Esophagus squamous epithelium (tissue), 5 donors: ENCODE results near the gene LIPE. TPM values are rescaled to one million over a fixed set of nuclear protein-coding genes. Genes with fewer than 3 reads are reported as not detected.

Experiments used
- DNase-seq: peaks from one replicate; lab custom pipeline; 2025; lab: John Stamatoyannopoulos, UW
- H3K27ac ChIP-seq, 4 donors: fragments of 200-600 bp; sonication (generic); one replicate each; pipeline ENCODE4 v1.5.1; 2016 to 2019; ENCODE audit warnings: mild to moderate bottlenecking in 1 of 4
- H3K27me3 ChIP-seq, 4 donors: fragments of 200-600 bp; sonication (generic); 1 replicate in 3 of 4; 2 replicates in 1 of 4; pipeline versions ENCODE4 v1.5.1 to v1.6.0; 2017 to 2021; ENCODE audit warnings: antibody characterized with exemption in 1 of 4
- H3K36me3 ChIP-seq, 3 donors: fragments of 200-600 bp; sonication (generic); one replicate each; pipeline ENCODE4 v1.5.1; 2016 to 2019
- H3K4me1 ChIP-seq, 3 donors: fragments of 200-600 bp; sonication (generic); one replicate each; pipeline ENCODE4 v1.5.1; 2017 to 2019
- H3K4me3 ChIP-seq, 4 donors: fragments of 200-600 bp; sonication (generic); 1 replicate in 3 of 4; 2 replicates in 1 of 4; pipeline ENCODE4 v1.5.1; 2016 to 2019; ENCODE audit warnings: mild to moderate bottlenecking in 2 of 4, moderate library complexity in 1 of 4
- H3K9me3 ChIP-seq, 3 donors: fragments of 200-600 bp; sonication (generic); one replicate each; pipeline ENCODE4 v1.5.1; 2016 to 2019
- POLR2A ChIP-seq, 4 donors: fragments of 450-650 bp; IDR thresholded peaks; one replicate each; pipeline ENCODE4 v1.6.1; 2017; ENCODE audit warnings: antibody characterized with exemption in 4 of 4, mild to moderate bottlenecking in 4 of 4, moderate library complexity in 3 of 4
- WGBS, 2 donors: methylation state at CpG; one replicate each; pipeline ENCODE4 v1.1.5; 2018; 5-methylcytosine and 5-hydroxymethylcytosine counted together
- intact Hi-C: fragments of 100-400 bp; cut with DNase I; formaldehyde crosslinking; loops from one replicate; pipeline ENCODE4 v1.15.0; 2022
- total RNA-seq, 4 donors: library from RNA; depleted of rRNA; stranded (reverse); fragments of >200 nt; gene quantifications; one replicate each; pipeline ENCODE4 v1.1.0, GENCODE V29; 2016
- TF ChIP-seq, protein P1 (sequence below), 6 experiments: fragments of 450-650 bp in 4 of 6; fragments of 200-600 bp in 2 of 6; sonication (generic) in 2 of 6; IDR thresholded peaks; one replicate each; pipeline ENCODE4 v1.5.1; 2016 to 2019; ENCODE audit warnings: antibody characterized with exemption in 6 of 6, mild to moderate bottlenecking in 4 of 6, moderate library complexity in 4 of 6
- donor health status: DM: yes; HTN: yes; CAD: no.

LIPE gene
- total RNA-seq, 4 donors from 2014 or later, result 5.2 to 10.8 (median 7.9) TPM

DNA sequence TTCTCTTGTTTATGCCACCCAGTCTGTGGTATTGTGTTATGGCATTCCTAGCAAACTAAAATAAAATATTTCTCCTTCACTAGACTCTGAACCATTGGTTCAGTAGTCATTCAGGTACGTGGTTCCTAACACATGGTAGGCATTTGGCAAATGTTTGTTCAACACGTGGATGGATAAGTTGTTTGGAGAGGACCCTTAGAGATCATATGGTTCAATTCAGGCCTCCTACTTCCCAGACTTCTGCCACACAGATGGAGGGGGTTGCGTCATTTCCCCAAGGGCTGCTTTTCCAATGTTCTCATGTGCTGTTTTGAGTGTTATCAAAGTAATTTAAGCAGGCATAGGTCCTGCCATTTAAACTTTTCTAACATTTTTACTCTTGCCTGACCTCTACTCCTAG lies 8.8 kb upstream of the LIPE start:
- no peak for DNase-seq
- WGBS, 2 donors, result 65 to 74% methylated on average over 3 of the region's 3 CpGs
- H3K27ac ChIP-seq, result no peak overlapping the region

DNA sequence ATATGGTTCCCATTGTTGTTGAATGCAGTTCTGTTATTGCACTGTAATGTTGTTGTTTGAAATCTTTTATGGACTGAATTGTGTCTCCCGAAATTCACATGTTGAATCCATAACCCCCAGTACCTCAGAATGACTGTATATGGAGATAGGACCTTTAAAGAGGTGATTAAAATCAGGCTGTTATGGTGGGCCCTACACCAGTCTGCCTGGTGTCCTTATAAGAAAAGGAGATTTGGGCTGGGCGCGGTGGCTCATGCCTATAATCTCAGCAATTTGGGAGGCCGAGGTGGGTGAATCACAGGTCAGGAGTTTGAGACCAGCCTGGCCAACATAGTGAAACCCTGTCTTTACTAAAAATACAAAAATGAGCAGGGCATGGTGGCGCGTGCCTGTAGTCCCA lies 8.1 kb upstream of the LIPE start:
- Histone ChIP-seq H3K4me1 (peaks cover 0 to 35% (median 11%) of the 10 kb centered on the region in 3 donors), H3K9me3 (no peaks in the 10 kb centered on the region), H3K36me3 (peaks cover 0 to 2% (median 0%) of the 10 kb centered on the region in 3 donors), H3K4me3 (no peak overlapping the region), H3K27me3 (no peaks in the 10 kb centered on the region), H3K27ac (no peak overlapping the region)
- WGBS, 2 donors, result 88 to 93% methylated on average over 6 of the region's 6 CpGs
- intact Hi-C loops, result no loop called here
- DNase-seq, result no peak
- no peak for TF ChIP-seq POLR2A (IDR thresholded peaks at IDR 0.05)
- TF ChIP-seq, protein P1, sequence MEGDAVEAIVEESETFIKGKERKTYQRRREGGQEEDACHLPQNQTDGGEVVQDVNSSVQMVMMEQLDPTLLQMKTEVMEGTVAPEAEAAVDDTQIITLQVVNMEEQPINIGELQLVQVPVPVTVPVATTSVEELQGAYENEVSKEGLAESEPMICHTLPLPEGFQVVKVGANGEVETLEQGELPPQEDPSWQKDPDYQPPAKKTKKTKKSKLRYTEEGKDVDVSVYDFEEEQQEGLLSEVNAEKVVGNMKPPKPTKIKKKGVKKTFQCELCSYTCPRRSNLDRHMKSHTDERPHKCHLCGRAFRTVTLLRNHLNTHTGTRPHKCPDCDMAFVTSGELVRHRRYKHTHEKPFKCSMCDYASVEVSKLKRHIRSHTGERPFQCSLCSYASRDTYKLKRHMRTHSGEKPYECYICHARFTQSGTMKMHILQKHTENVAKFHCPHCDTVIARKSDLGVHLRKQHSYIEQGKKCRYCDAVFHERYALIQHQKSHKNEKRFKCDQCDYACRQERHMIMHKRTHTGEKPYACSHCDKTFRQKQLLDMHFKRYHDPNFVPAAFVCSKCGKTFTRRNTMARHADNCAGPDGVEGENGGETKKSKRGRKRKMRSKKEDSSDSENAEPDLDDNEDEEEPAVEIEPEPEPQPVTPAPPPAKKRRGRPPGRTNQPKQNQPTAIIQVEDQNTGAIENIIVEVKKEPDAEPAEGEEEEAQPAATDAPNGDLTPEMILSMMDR (IDR thresholded peaks at IDR 0.05), result no peak

More for the DNA sequence above, 8.8 kb upstream of the LIPE start:
- Histone ChIP-seq H3K4me3 (no peak overlapping the region), H3K27me3 (no peaks in the 10 kb centered on the region), H3K9me3 (no peaks in the 10 kb centered on the region), H3K36me3 (no peaks in the 10 kb centered on the region), H3K4me1 (peaks cover 0 to 42% (median 18%) of the 10 kb centered on the region in 3 donors)
- no peak for TF ChIP-seq POLR2A (IDR thresholded peaks at IDR 0.05)
- TF ChIP-seq, protein P1 (IDR thresholded peaks at IDR 0.05), result no peak
- intact Hi-C loops, result no loop called here

DNA sequence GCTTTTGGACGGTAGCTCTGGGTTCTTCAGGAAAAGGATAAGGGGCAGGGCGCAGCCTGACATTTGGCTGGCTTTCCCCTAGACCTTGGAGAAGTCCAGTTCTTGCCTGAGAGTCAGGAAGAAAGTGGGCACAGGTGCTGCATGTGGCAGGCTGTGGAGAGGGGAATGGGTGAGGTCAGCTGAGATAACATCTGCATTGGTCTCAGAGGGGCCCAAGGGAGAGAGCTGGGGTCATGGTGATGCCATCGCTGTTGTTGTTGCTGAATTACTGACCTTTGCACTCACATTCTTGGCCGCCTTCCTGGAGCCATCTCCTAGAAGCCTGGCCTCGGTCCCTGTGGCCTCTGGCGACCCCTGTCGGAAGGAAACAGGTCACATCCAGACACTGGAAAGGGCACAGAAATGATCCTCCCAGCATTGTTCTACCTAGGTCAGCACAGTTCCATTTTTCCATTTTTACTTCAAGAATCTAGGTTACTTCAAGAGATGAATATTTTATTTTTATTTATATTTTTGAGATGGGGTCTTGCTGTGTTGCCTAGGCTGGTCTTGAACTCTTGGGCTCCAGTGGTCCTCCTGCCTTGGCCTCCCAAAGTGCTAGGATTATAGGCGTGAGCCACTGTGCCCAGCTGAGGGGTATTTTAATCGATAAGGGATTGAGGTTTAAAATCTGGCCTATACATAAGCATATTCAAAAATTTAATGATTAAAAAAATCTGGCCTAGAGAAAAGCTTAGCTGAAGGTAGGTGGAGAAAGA lies 6.5 kb upstream of the LIPE start:
- H3K27me3 ChIP-seq, result no peaks in the 10 kb centered on the region
- DNase-seq, result no peak
- no peaks in the 10 kb centered on the region for H3K9me3 ChIP-seq
- intact Hi-C loops, result no loop called here
- H3K36me3 ChIP-seq, result peaks cover 0 to 4% (median 0%) of the 10 kb centered on the region in 3 donors
- peaks cover 0 to 19% (median 5%) of the 10 kb centered on the region in 3 donors for H3K4me1 ChIP-seq
- peak overlapping the region in 3 of 4 donors; percentile 34 to 60 (median 45) for H3K27ac ChIP-seq
- no peak overlapping the region for H3K4me3 ChIP-seq
- TF ChIP-seq POLR2A (IDR thresholded peaks at IDR 0.05), result no peak
- TF ChIP-seq, protein P1 (IDR thresholded peaks at IDR 0.05), result peak in 5 of 6 experiments; percentile 58 to 75 (median 63)
- 39% methylated on average over 9 of the region's 9 CpGs for WGBS, 2 donors

DNA sequence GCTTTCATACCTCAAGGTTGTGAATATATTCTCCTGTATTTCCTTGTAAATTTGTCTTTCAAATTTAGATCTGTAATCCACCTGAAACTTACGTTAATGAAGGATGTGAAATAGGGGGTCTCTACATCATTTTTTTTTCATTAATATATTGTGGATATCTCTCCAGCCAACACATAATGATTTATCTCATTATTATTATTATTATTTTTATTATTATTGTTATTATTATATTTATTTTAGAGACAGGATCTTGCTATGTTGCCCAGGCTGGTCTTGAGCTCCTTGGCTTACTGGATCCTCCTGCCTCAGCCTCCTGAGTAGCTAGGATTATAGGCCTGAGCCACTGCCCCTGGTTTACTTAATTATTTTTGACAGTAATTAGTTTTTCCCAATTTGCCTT lies 4.3 kb upstream of the LIPE start:
- DNase-seq, result no peak
- intact Hi-C loops, result no loop called here
- 85 to 93% methylated on average over 1 of the region's 1 CpG for WGBS, 2 donors
- TF ChIP-seq, protein P1 (IDR thresholded peaks at IDR 0.05), result no peak
- no peak for TF ChIP-seq POLR2A (IDR thresholded peaks at IDR 0.05)
- Histone ChIP-seq H3K27me3 (no peaks in the 10 kb centered on the region), H3K36me3 (peaks cover 0 to 4% (median 0%) of the 10 kb centered on the region in 3 donors), H3K4me3 (no peak overlapping the region), H3K27ac (no peak overlapping the region), H3K9me3 (no peaks in the 10 kb centered on the region), H3K4me1 (peaks cover 0 to 16% (median 3%) of the 10 kb centered on the region in 3 donors)

DNA sequence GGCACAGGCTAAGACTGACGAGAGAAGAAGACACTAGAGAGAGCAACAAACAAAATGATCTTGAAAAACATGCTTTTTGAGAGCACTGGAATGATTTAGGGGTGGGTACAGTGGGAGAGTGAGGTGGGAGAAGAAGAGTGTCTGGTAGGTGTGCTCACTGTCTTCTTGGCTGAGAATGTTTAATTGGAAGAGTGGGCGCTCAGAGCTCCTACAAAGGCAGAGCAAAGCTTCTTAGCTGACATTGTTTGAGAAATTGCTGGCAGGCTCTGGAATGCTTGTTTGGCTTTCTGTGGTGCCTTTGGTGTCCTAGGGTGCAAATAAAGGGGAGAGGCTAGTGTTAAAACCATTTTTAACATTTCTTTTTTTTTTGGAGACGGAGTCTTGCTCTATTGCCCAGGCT lies 1.5 kb upstream of the LIPE start:
- Histone ChIP-seq H3K4me3 (no peak overlapping the region), H3K4me1 (peaks cover 4 to 23% (median 11%) of the 10 kb centered on the region in 3 donors), H3K27me3 (peaks cover 0 to 11% (median 0%) of the 10 kb centered on the region in 4 donors), H3K36me3 (peaks cover 0 to 4% (median 0%) of the 10 kb centered on the region in 3 donors), H3K9me3 (no peaks in the 10 kb centered on the region), H3K27ac (no peak overlapping the region)
- 77 to 84% methylated on average over 3 of the region's 3 CpGs for WGBS, 2 donors
- TF ChIP-seq POLR2A (IDR thresholded peaks at IDR 0.05), result no peak
- TF ChIP-seq, protein P1 (IDR thresholded peaks at IDR 0.05), result no peak
- intact Hi-C loops, result no loop called here
- no peak for DNase-seq
